ENCODE results near the gene FILIP1L. TPM values are rescaled to one million over a fixed set of nuclear protein-coding genes. Genes with fewer than 3 reads are reported as not detected.

FILIP1L gene
- polyA plus RNA-seq, 3 donors = 0.13 to 0.40 (median 0.25) TPM

- Mint-ChIP-seq H3K4me3 (peak overlapping the region; percentile 50 to 87), H3K4me1 (peaks cover 61% of the 10 kb centered on the region), H3K9me3 (peaks cover 0 to 4% (median 0%) of the 10 kb centered on the region in 7 donors), H3K36me3 (no peaks in the 10 kb centered on the region), H3K27me3 (ENCODE audit: low read depth in 3 of 3) (no peaks in the 10 kb centered on the region), H3K27ac (peak overlapping the region; percentile 78 to 90 (median 87))
- intact Hi-C loops (cut with micrococcal nuclease) = loop anchor here in 1 of 2 donors (10.0 kb wide), 2 partner anchors 191 to 229 kb away; partner anchors contain the start of gene TBC1D23
- peaks cover 42 to 48% of the 10 kb centered on the region in 2 donors for H3K4me1 ChIP-seq (ENCODE audit: control insufficient read depth in 1 of 2, insufficient read depth in 2 of 2, low read length in 2 of 2)
- H3K27ac ChIP-seq (ENCODE audit: low read depth in 1 of 2, low read length in 2 of 2) = peak overlapping the region; percentile 9 to 79
- WGBS (ENCODE audit: insufficient coverage) = 20% methylated on average over 1 of the region's 10 CpGs
- H3K9ac ChIP-seq (ENCODE audit: insufficient read depth, low read length, poor library complexity, severe bottlenecking) = peak overlapping the region; percentile 50
- peak overlapping the region in 2 of 3 experiments; percentile 31 to 69 for H3K4me3 ChIP-seq (replicated peaks in 1 of 3; ENCODE audit: low read depth in 2 of 3, low read length in 3 of 3)
- H3K36me3 ChIP-seq (replicated peaks in 1 of 2; ENCODE audit: control insufficient read depth in 1 of 2, insufficient read depth in 2 of 2, low read length in 2 of 2) = no peaks in the 10 kb centered on the region
- H3K79me2 ChIP-seq (ENCODE audit: insufficient read depth, low read length) = no peaks in the 10 kb centered on the region
- H3K27me3 ChIP-seq (ENCODE audit: control insufficient read depth in 2 of 2, insufficient read depth in 2 of 2, low read length in 2 of 2) = no peaks in the 10 kb centered on the region
- TF ChIP-seq CTCF (IDR thresholded peaks at IDR 0.05) = no peak
- H2AFZ ChIP-seq (ENCODE audit: insufficient read depth, low read depth, low read length, poor library complexity, severe bottlenecking) = peak overlapping the region; percentile 79
- H3K4me2 ChIP-seq (replicated peaks; ENCODE audit: extremely low read depth, low read length, poor library complexity, severe bottlenecking) = peak overlapping the region; percentile 75
- H3K9me3 ChIP-seq (replicated peaks in 1 of 2; ENCODE audit: control insufficient read depth in 1 of 2, insufficient read depth in 1 of 2, low read length in 2 of 2) = no peaks in the 10 kb centered on the region
- no peaks in the 10 kb centered on the region for H4K20me1 ChIP-seq (ENCODE audit: insufficient read depth, low read length)
- peak; percentile 33 to 81 (median 73) for DNase-seq
Measured at GRCh38 chr3:100073714-100074307, 40.5 kb downstream of the FILIP1L start.

- Mint-ChIP-seq H3K27me3 (ENCODE audit: low read depth in 3 of 3) (no peaks in the 10 kb centered on the region), H3K9me3 (peaks cover 0 to 4% (median 0%) of the 10 kb centered on the region in 7 donors), H3K4me3 (peak overlapping the region; percentile 50 to 87), H3K36me3 (no peaks in the 10 kb centered on the region), H3K27ac (peak overlapping the region; percentile 33 to 90 (median 79)), H3K4me1 (peaks cover 62% of the 10 kb centered on the region)
- Histone ChIP-seq H3K9me3 (replicated peaks in 1 of 2; ENCODE audit: control insufficient read depth in 1 of 2, insufficient read depth in 1 of 2, low read length in 2 of 2) (no peaks in the 10 kb centered on the region), H3K27me3 (ENCODE audit: control insufficient read depth in 2 of 2, insufficient read depth in 2 of 2, low read length in 2 of 2) (no peaks in the 10 kb centered on the region), H3K36me3 (replicated peaks in 1 of 2; ENCODE audit: control insufficient read depth in 1 of 2, insufficient read depth in 2 of 2, low read length in 2 of 2) (no peaks in the 10 kb centered on the region), H3K4me2 (replicated peaks; ENCODE audit: extremely low read depth, low read length, poor library complexity, severe bottlenecking) (peak overlapping the region; percentile 75), H3K9ac (ENCODE audit: insufficient read depth, low read length, poor library complexity, severe bottlenecking) (no peak overlapping the region), H3K27ac (ENCODE audit: low read depth in 1 of 2, low read length in 2 of 2) (peak overlapping the region in 1 of 2 donors; percentile 79), H4K20me1 (ENCODE audit: insufficient read depth, low read length) (no peaks in the 10 kb centered on the region), H3K79me2 (ENCODE audit: insufficient read depth, low read length) (no peaks in the 10 kb centered on the region), H3K4me1 (ENCODE audit: control insufficient read depth in 1 of 2, insufficient read depth in 2 of 2, low read length in 2 of 2) (peaks cover 42 to 48% of the 10 kb centered on the region in 2 donors), H2AFZ (ENCODE audit: insufficient read depth, low read depth, low read length, poor library complexity, severe bottlenecking) (no peak overlapping the region), H3K4me3 (replicated peaks in 1 of 3; ENCODE audit: low read depth in 2 of 3, low read length in 3 of 3) (peak overlapping the region in 2 of 3 experiments; percentile 31 to 69)
- peak in 2 of 3 donors; percentile 35 to 46 for DNase-seq
- no CpG with 5 or more reads among the region's 1 CpG for WGBS (ENCODE audit: insufficient coverage)
- TF ChIP-seq CTCF (IDR thresholded peaks at IDR 0.05) = no peak
- intact Hi-C loops (cut with micrococcal nuclease) = loop anchor here in 1 of 2 donors (10.0 kb wide), 2 partner anchors 192 to 228 kb away; partner anchors contain the start of gene TBC1D23
Measured at GRCh38 chr3:100073049-100073713, 41.1 kb downstream of the FILIP1L start.

All from CD14-positive monocyte (primary cell).